HT1080 (cell line): ENCODE data around the gene SNU13. TPM values are rescaled to one million over a fixed set of nuclear protein-coding genes. Genes with fewer than 3 reads are reported as not detected.
A peak's percentile ranks its signal among the peaks of the same experiment; 100 is the strongest.
"Not testable (repeated sequence)": the region's sequence is repeated elsewhere in the genome, so short reads cannot be mapped to it uniquely, and the experiment has no call there.

Experiments used
- DNase-seq: peaks from one replicate; pipeline ENCODE4 v3.0.0-alpha.2; 2015; ENCODE audit warnings: low read depth
- polyA plus RNA-seq, 2 experiments: library from polyadenylated mRNA; depleted of rRNA; stranded (reverse); fragments of >200 nt; gene quantifications; 2 replicates each; pipeline ENCODE4 v1.2.3, GENCODE V29; 2015
- total RNA-seq: library from RNA; depleted of rRNA; stranded (reverse); fragments of >200 nt; shearing (Covaris generic); gene quantifications from 2 replicates; pipeline ENCODE4 v1.2.3, GENCODE V29; 2014; rRNA removed

Gene SNU13
- 229 and 305 TPM in 2 replicates for total RNA-seq
- 264 and 271 TPM in 2 replicates for polyA plus RNA-seq (2015; cell fraction: cytosol; rRNA removed)
- polyA plus RNA-seq (2015; cell fraction: nucleus; rRNA removed): 113 and 122 TPM in 2 replicates

- DNase-seq: peak; percentile 87
These were observed at the start of gene SNU13 for GRCh38 chr22:41688365-41689211. TSS of gene SNU13 (minus strand) at chr22:41688867. CDS start at chr22:41688796, 71 bp downstream.

GRCh38 chr22:41733241-41733640, 44.6 kb upstream of the SNU13 start:
- DNase-seq: not testable (repeated sequence)

GRCh38 chr22:41732096-41732772, 43.6 kb upstream of the SNU13 start:
- no peak for DNase-seq

GRCh38 chr22:41731609-41732008, 42.9 kb upstream of the SNU13 start:
- no peak for DNase-seq

- peak; percentile 72 for DNase-seq
These were observed 36.9 kb upstream of the SNU13 start for GRCh38 chr22:41725510-41726110.

- DNase-seq: no peak
These were observed 33.8 kb upstream of the SNU13 start for GRCh38 chr22:41722496-41722895.

GRCh38 chr22:41713004-41713403, 24.3 kb upstream of the SNU13 start:
- peak; percentile 44 for DNase-seq

- no peak for DNase-seq
These were observed 20.7 kb upstream of the SNU13 start for GRCh38 chr22:41709341-41709740.

GRCh38 chr22:41702763-41703162, 14.1 kb upstream of the SNU13 start:
- DNase-seq: no peak

- DNase-seq: no peak
These were observed 11.4 kb upstream of the SNU13 start for GRCh38 chr22:41700108-41700364.

- peak; percentile 4 for DNase-seq
These were observed 10.8 kb upstream of the SNU13 start, which contains the start of gene MEI1 for GRCh38 chr22:41699264-41700107. TSS of gene MEI1 (plus strand) at chr22:41699503. CDS start at chr22:41699539, 36 bp downstream.

GRCh38 chr22:41697126-41697775, 8.6 kb upstream of the SNU13 start:
- DNase-seq: peak; percentile 83

GRCh38 chr22:41696703-41697102, 8.0 kb upstream of the SNU13 start:
- DNase-seq: no peak

GRCh38 chr22:41695211-41695610, 6.5 kb upstream of the SNU13 start:
- no peak for DNase-seq

GRCh38 chr22:41690476-41690875, 1.8 kb upstream of the SNU13 start:
- no peak for DNase-seq

GRCh38 chr22:41687901-41688364, 734 bp downstream of the SNU13 start:
- DNase-seq: peak; percentile 7

- DNase-seq: not testable (repeated sequence)
These were observed 1.8 kb downstream of the SNU13 start for GRCh38 chr22:41686890-41687289.

- DNase-seq: no peak
These were observed 4.5 kb downstream of the SNU13 start for GRCh38 chr22:41684194-41684593.

- no peak for DNase-seq
These were observed 5.1 kb downstream of the SNU13 start for GRCh38 chr22:41683616-41684015.

GRCh38 chr22:41683052-41683451, 5.6 kb downstream of the SNU13 start:
- DNase-seq: no peak
